ENCODE data around the gene GATB. TPM values are rescaled to one million over a fixed set of nuclear protein-coding genes. Genes with fewer than 3 reads are reported as not detected.
A peak's percentile ranks its signal among the peaks of the same experiment; 100 is the strongest.

GATB gene
- total RNA-seq (2014; rRNA removed) = 20.4 and 22.7 TPM in 2 replicates
- percentile 61 among the genes with signal in this experiment for Bru-seq, nascent RNA
- percentile 52 among the genes with signal in this experiment for BruChase-seq, experiment 1, labeled RNA remaining after a 6-hour chase
- percentile 56 among the genes with signal in this experiment for BruChase-seq, experiment 2, labeled RNA remaining after a 2-hour chase
- long read RNA-seq, transcript GATB-201 (13 exons, 2,385 nt) = major isoform, 26 of 39 reads
- long read RNA-seq, partial matches to known transcripts = 2 of 39 reads
- long read RNA-seq, other reads (novel, unspliced or antisense) = 11 of 39 reads

DNA sequence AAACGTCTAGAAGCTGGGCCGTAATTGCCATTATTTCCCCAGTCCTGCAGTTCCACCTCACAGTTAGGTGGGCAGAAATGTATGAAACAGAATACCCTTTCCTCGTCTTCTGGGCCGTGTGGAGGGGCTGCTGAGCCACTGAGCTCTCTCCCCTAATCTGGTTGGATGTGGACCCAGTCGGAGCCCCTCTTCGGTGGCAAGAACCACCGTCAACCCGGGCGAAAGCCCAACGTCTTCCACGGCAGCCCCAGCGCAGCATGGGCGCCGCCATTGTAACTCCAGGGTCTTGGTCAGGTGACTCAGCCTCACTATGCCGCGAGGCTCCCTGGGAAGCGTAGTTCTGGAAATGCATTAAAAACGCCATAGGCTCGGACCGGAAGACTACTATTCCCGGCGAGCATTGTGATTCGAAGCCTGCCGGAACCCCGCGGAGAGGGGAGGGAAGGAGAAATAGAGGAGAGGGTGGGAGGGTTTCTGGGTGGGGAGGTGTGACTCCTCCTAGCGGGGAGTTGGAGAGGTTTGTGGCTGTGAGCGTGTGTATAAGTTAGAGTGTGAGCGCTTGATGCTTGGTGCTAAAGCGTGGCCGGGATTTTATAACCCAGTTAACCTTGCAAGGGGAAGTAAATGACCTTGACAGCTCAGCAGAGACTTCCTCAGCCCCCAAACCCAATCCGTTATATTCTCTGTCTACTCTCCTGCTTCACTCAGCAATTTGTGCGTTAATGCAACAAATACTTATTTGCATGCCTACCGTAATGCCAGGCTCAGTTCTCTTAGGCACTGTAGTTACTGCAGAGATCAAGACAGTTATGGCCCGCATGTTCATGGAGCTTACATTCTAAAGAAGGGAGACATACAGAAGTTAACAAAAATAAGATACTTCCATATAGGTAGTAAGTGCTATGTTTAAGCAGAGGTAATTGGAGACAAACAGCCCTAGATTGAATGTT is at the start of gene GATB:
Gene GATB, minus strand, starts transcription at position 296 of the 950 bp plus-strand sequence. Its CDS starts 25 bp downstream, at position 271.
- Histone ChIP-seq H3K9me3 (ENCODE audit: low read length) (no peaks in the 10 kb centered on the region), H3K4me1 (ENCODE audit: insufficient read depth, low read length) (peaks cover 3% of the 10 kb centered on the region; the same call in 1 of the 2 replicates), H3K4me3 (ENCODE audit: low read length) (peak within 1 kb of the TSS; percentile 96), H3K36me3 (ENCODE audit: low read depth, low read length) (no peaks in the 10 kb centered on the region), H3F3A (ENCODE audit: low read length, unreplicated experiment) (no peaks in the 10 kb centered on the region), H3K9me2 (replicated peaks; ENCODE audit: low read length) (no peaks in the 10 kb centered on the region), H3K4me2 (ENCODE audit: low read length) (peak within 1 kb of the TSS; percentile 95), H3K27ac (ENCODE audit: low read length) (peak within 1 kb of the TSS; percentile 34; the same call in 1 of the 2 replicates), H3K79me2 (ENCODE audit: low read length) (peaks cover 8% of the 10 kb centered on the region; the same call in 1 of the 2 replicates), H2AFZ (ENCODE audit: low read length) (peak within 1 kb of the TSS; percentile 87), H4K20me1 (ENCODE audit: low read length) (no peaks in the 10 kb centered on the region), H3K27me3 (ENCODE audit: low read length) (no peaks in the 10 kb centered on the region), H3K9ac (ENCODE audit: low read length) (peak within 1 kb of the TSS; percentile 96)
- intact Hi-C loops (cut with micrococcal nuclease) = loop anchor here (2.0 to 10.0 kb wide), 4 partner anchors 231 to 624 kb away; no protein-coding TSS in a partner anchor
- ChIA-PET POLR2A (ENCODE audit: unreplicated experiment) (interaction anchor here (0.6 kb wide), 1 partner anchor 10 kb away, joined by 4 read pairs; no protein-coding TSS in a partner anchor), CTCF (no interaction called here)
- ATAC-seq = peak; percentile 99
- peak; percentile 94 for DNase-seq
- BruUV-seq (replicated peaks) = no TSS peak
- TF ChIP-seq EZH2phosphoT487 (IDR thresholded peaks at IDR 0.05; ENCODE audit: borderline replicate concordance, low read length) (no peak), CTCF (conservative IDR thresholded peaks at IDR 0.05; ENCODE audit: low read depth, low read length) (peak; percentile 44)

DNA sequence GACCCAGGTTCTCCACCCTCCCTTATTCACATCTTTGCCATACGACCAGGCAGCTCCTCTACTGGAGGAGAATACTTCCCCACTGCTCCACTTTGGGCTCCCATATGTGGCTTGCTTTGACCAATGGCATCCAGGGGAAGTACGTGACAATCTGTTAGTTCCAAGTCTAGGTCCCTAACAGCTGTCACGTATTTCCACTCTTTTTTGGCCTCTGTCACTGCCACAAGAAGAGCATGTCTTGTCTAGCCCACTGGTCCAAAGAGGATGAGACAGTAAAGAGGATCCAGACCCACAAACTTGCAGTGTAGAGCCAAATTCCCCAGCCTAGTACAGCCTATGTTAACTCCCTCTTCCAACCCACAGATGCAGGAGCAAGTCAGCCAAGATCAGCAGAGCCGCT is 49.7 kb upstream of the GATB start:
- no peak for TF ChIP-seq EZH2phosphoT487 (IDR thresholded peaks at IDR 0.05; ENCODE audit: borderline replicate concordance, low read length)
- no peak for TF ChIP-seq CTCF (conservative IDR thresholded peaks at IDR 0.05; ENCODE audit: low read depth, low read length)
- no peak for TF ChIP-seq EZH2 (IDR thresholded peaks at IDR 0.05; ENCODE audit: low read length, unreplicated experiment)
- Histone ChIP-seq H3K79me2 (ENCODE audit: low read length) (no peaks in the 10 kb centered on the region), H3K27ac (ENCODE audit: low read length) (no peak overlapping the region), H3K4me2 (ENCODE audit: low read length) (no peak overlapping the region), H3K27me3 (ENCODE audit: low read length) (no peaks in the 10 kb centered on the region), H3K9me2 (replicated peaks; ENCODE audit: low read length) (no peaks in the 10 kb centered on the region), H3K9me3 (ENCODE audit: low read length) (no peaks in the 10 kb centered on the region), H4K20me1 (ENCODE audit: low read length) (no peaks in the 10 kb centered on the region), H3K9ac (ENCODE audit: low read length) (no peak overlapping the region), H3K4me1 (ENCODE audit: insufficient read depth, low read length) (peaks cover 22% of the 10 kb centered on the region), H3K4me3 (ENCODE audit: low read length) (no peak overlapping the region), H2AFZ (ENCODE audit: low read length) (no peak overlapping the region), H3F3A (ENCODE audit: low read length, unreplicated experiment) (no peaks in the 10 kb centered on the region), H3K36me3 (ENCODE audit: low read depth, low read length) (no peaks in the 10 kb centered on the region)
- intact Hi-C loops (cut with micrococcal nuclease) = no loop called here
- POLR2A ChIA-PET (ENCODE audit: unreplicated experiment) = no interaction called here
- ATAC-seq = no peak
- CTCF ChIA-PET = no interaction called here
- no TSS peak for BruUV-seq (replicated peaks)
- DNase-seq = no peak
